Neutrophil (primary cell): ENCODE data around the gene TSPO2.
"Not testable (repeated sequence)": the region's sequence is repeated elsewhere in the genome, so short reads cannot be mapped to it uniquely, and the experiment has no call there.

Source experiments
- H3K27ac ChIP-seq: fragments of 200-600 bp; sonication (generic); 2 replicates; pipeline ENCODE4 v1.5.1; 2016; ENCODE audit warnings: mild to moderate bottlenecking, moderate library complexity
- H3K27me3 ChIP-seq: fragments of 200-600 bp; sonication (generic); 2 replicates; pipeline ENCODE4 v1.6.0; 2016; ENCODE audit warnings: mild to moderate bottlenecking
- H3K36me3 ChIP-seq: fragments of 200-600 bp; sonication (generic); 2 replicates; pipeline ENCODE4 v1.5.1; 2017
- H3K4me1 ChIP-seq, 2 experiments: fragments of 200-600 bp in 1 of 2; sonication (generic) in 1 of 2; 1 replicate in 1 of 2; 2 replicates in 1 of 2; pipeline versions ENCODE4 v1.5.1 to v1.6.1; 2013 to 2016; ENCODE audit warnings: low read depth in 1 of 2, low read length in 1 of 2, mild to moderate bottlenecking in 1 of 2, moderate library complexity in 1 of 2; ENCODE audit not compliant: control insufficient read depth in 1 of 2, insufficient read depth in 1 of 2
- H3K4me3 ChIP-seq, 2 experiments: fragments of 200-600 bp in 1 of 2; sonication (generic) in 1 of 2; 1 replicate in 1 of 2; 2 replicates in 1 of 2; pipeline ENCODE4 v1.5.1; 2013 to 2016; ENCODE audit warnings: low read depth in 1 of 2, low read length in 1 of 2, mild to moderate bottlenecking in 1 of 2, moderate library complexity in 1 of 2
- H3K9me3 ChIP-seq: fragments of 200-600 bp; sonication (generic); 2 replicates; pipeline ENCODE4 v1.5.1; 2016
- TF ChIP-seq, protein P1 (sequence below): fragments of 200-600 bp; sonication (generic); IDR thresholded peaks from 2 replicates; pipeline ENCODE4 v1.5.1; 2016; ENCODE audit warnings: antibody characterized with exemption

The TSPO2 gene

DNA sequence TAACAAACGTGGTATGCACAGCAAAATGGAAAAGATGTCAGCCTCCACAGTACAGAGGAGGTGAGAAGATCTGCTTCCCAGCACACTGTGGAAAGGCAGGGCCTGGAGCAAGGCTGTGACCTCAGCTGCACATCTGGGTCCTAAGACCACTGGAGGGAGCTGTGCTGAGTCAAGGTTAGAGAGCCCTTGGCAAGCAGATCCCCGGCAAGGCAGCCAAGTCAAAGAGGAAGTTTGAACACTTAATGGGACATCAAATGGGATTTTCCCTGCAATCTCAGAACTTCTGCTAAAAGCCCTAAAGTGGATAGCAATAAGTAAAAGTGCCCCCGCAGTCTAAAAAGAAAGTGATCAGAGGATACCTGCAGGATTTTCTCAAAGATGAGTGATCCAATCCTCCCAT lies 42.7 kb upstream of the TSPO2 start:
- Histone ChIP-seq H3K27ac (no peak overlapping the region), H3K4me3 (no peak overlapping the region), H3K9me3 (no peaks in the 10 kb centered on the region), H3K4me1 (no peaks in the 10 kb centered on the region), H3K27me3 (peaks cover 39% of the 10 kb centered on the region), H3K36me3 (no peaks in the 10 kb centered on the region)
- TF ChIP-seq, protein P1, sequence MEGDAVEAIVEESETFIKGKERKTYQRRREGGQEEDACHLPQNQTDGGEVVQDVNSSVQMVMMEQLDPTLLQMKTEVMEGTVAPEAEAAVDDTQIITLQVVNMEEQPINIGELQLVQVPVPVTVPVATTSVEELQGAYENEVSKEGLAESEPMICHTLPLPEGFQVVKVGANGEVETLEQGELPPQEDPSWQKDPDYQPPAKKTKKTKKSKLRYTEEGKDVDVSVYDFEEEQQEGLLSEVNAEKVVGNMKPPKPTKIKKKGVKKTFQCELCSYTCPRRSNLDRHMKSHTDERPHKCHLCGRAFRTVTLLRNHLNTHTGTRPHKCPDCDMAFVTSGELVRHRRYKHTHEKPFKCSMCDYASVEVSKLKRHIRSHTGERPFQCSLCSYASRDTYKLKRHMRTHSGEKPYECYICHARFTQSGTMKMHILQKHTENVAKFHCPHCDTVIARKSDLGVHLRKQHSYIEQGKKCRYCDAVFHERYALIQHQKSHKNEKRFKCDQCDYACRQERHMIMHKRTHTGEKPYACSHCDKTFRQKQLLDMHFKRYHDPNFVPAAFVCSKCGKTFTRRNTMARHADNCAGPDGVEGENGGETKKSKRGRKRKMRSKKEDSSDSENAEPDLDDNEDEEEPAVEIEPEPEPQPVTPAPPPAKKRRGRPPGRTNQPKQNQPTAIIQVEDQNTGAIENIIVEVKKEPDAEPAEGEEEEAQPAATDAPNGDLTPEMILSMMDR: no peak

DNA sequence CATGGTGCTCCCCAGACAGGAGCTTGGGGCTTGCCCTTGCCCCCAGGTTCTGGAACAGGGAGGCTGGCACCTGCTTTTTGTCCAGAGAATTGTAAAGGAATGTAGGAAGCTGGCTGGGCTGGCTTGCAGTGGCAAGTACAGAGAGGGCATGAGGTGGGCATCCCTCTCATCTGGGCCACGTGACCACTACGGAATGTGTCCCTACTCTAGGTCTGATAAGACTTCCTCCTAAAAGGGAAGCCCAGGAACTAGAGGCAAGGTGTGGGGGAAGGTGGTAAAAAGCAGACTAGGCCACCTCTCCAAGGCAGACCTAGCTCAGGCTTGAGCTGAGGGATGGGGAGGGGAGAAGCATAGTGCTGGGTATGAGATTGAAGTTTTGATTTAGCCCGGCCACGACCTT lies 42.0 kb upstream of the TSPO2 start:
- TF ChIP-seq, protein P1: no peak
- no peaks in the 10 kb centered on the region for H3K9me3 ChIP-seq
- no peaks in the 10 kb centered on the region for H3K36me3 ChIP-seq

DNA sequence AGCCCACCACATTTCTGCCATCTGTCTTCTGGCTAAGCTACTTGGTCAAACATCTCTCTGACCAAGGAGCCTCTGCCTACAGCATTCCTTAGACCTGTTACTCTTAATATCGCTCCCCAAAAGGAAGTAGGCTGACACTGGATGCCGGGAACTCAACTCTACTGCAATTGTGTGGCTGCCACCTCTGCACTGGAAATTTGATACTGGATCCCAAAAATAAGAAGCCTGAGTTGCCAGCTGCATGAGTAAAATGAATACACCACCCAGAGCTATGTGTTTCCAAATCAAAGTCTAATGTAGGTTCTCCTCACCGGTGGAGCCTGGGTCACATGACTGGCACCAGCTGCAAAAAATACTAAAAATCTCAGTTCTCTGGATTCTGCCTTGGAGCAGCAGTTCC lies 40.1 kb upstream of the TSPO2 start:
- H3K27ac ChIP-seq: no peak overlapping the region
- H3K4me1 ChIP-seq: no peaks in the 10 kb centered on the region
- peaks cover 52% of the 10 kb centered on the region for H3K27me3 ChIP-seq
- H3K9me3 ChIP-seq: no peaks in the 10 kb centered on the region
- no peak overlapping the region for H3K4me3 ChIP-seq
- no peaks in the 10 kb centered on the region for H3K36me3 ChIP-seq
- TF ChIP-seq, protein P1: no peak

More for the DNA sequence above, 42.0 kb upstream of the TSPO2 start:
- Histone ChIP-seq H3K27ac (no peak overlapping the region), H3K4me1 (no peaks in the 10 kb centered on the region), H3K4me3 (no peak overlapping the region), H3K27me3 (peaks cover 44% of the 10 kb centered on the region)

DNA sequence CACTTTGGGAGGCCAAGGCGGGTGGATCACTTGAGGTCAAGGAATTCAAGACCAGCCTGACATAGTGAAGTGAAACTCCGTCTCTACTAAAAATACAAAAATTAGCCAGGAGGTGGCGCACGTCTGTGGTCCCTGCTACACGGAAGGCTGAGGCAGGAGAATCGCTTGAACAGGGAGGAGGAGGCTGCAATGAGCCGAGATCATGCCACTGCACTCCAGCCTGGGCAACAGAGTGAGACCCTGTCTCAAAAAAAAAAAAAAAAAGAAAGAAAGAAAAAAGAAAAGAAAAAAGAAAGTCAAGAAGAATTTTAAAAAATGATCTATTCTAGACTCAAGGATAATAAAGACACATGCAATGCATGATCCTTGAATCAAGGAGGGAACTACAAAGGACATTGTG lies 36.0 kb upstream of the TSPO2 start:
- H3K27ac ChIP-seq, H3K4me1 ChIP-seq, H3K9me3 ChIP-seq, H3K36me3 ChIP-seq, H3K4me3 ChIP-seq: not testable (repeated sequence)
- H3K27me3 ChIP-seq: peaks cover 39% of the 10 kb centered on the region
- TF ChIP-seq, protein P1: peak; percentile 47

DNA sequence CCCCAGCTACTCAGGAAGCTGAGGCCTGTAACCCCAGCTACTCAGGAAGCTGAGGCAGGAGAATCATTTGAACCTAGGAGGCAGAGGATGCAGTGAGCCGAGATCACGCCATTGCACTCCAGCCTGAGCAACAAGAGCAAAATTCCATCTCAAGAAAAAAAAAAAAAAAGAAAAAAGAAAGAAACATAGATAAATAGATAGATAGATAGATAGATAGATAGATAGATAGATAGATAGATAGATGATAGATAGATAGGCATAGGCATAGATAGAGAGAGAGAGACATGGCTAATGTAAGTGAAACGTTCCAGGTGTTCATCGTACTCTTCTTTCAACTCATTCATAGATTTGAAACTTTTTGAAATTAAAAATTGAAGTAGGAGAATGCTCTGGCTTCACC lies 35.3 kb upstream of the TSPO2 start:
- H3K4me1 ChIP-seq, H3K27ac ChIP-seq, H3K4me3 ChIP-seq, H3K9me3 ChIP-seq, H3K36me3 ChIP-seq: not testable (repeated sequence)
- peaks cover 36% of the 10 kb centered on the region for H3K27me3 ChIP-seq

DNA sequence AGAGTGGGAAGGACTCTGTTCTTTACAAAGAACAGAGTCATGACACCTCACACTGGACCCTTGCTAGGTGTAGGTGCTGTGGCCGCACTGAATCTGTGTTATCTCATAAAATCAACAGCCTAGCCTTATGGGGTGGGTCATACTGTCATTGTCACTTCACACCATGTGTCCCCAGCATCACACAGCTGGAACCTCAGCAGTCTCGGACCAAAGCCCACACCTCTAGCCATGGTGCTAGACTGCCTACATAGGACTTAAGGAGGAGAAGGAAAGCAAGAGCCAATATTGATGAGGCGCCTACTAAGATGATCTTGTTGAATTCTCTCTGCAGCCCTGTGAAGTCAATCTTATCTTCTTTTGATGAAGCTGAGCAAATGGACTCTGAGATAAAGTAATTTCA lies 34.3 kb upstream of the TSPO2 start:
- TF ChIP-seq, protein P1: no peak
- peaks cover 28% of the 10 kb centered on the region for H3K27me3 ChIP-seq
- H3K36me3 ChIP-seq: no peaks in the 10 kb centered on the region
- H3K4me1 ChIP-seq: no peaks in the 10 kb centered on the region
- H3K4me3 ChIP-seq: no peak overlapping the region
- H3K27ac ChIP-seq: no peak overlapping the region
- H3K9me3 ChIP-seq: no peaks in the 10 kb centered on the region
